Fibroblast of skin of left biceps (primary cell): ENCODE data around the gene EXOC3.

ENCODE experiments used
- DNase-seq, 2 experiments: peaks; one replicate each; pipeline ENCODE4 v3.0.0-alpha.2; 2013; ENCODE audit warnings: low read depth in 2 of 2

Gene EXOC3

DNA sequence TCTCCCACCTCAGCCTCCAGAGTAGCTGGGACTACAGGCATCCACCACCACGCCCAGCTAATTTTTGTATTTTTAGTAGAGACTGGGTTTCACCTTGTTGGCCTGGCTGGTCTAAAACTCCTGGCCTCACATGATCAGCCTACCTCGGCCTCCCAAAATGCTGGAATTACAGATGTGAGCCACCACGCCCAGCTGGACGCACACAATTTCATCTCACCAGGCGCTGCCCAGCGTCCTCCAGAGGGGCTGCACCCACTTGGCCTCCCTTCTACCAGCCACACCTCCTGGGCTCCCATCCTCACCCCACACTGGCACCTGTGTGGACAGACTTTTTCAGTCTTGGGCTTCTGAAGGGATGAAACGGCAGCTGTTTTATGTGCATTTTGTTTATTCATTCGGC, 3.8 kb upstream of the EXOC3 start:
- DNase-seq: no peak

DNA sequence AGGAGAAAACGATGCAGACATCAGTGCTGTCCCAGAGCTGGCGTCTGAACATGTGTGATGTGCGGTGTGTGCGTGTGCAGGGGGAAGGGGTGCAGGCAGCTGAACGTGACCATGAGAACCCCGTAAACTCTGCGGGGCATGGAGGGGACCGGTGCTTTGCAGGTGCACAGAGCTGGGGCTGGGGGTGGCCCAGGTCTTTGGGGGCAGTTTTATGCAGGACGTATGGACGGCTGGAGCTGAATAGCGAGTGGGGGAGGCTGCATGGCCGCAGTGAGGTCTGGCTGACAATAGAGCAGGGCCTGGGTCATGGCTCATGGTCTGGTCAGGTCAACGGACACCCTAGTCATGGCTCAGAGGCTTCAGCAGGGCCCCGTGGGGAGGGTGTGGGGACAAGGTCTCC, 3.3 kb upstream of the EXOC3 start:
- DNase-seq: no peak

- no peak for DNase-seq
Observed at GRCh38 chr5:440401-441201, 2.4 kb upstream of the EXOC3 start.

- DNase-seq: no peak
Observed at GRCh38 chr5:441996-442334, 1.0 kb upstream of the EXOC3 start.

DNA sequence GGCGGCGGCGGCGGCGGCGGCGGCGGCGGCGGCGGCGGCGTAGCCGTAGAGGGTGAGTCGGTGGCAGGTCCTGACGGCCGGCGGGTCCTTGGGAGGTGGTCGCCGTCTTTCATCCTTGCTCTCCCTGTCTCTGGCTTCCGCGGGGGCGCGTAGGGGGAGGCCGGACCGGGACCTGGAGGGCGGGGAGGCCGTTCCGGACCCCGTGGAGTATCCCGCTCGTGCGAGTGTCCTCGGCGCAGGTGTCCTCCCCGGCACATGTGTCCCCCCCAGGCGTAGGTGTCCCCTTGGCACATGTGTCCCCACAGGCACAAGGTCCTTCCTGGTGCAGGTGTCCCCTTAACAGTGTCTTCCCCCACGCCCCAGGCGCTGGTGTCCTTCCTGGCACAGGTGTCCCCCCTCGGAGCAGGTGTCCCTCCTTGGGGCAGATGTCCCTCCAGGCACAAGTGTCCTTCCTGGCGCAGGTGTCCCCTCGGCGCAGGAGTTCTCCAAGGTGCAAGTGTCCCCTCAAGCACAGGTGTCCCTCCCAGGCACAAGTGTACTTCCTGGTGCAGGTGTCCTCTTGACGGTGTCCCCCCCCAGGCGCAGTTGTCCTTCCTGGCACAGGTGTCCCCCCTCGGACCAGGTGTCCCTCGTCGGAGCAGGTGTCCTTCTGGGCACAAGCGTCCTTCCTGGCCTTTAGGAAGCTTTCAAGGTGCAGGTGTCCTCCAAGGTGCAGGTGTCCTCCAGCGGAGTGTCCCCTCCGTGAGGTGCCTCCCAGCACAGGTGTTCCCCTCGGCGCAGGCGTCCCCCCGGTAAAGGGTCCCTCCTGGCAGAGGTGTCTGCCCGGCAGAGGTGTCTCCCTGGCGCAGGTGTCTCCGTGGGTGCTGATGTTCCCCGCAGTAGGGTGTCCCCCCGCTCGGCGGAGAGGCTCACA, 519 bp downstream of the EXOC3 start:
- DNase-seq: no peak

GRCh38 chr5:444226-444625, 1.2 kb downstream of the EXOC3 start:
- DNase-seq: no peak

DNA sequence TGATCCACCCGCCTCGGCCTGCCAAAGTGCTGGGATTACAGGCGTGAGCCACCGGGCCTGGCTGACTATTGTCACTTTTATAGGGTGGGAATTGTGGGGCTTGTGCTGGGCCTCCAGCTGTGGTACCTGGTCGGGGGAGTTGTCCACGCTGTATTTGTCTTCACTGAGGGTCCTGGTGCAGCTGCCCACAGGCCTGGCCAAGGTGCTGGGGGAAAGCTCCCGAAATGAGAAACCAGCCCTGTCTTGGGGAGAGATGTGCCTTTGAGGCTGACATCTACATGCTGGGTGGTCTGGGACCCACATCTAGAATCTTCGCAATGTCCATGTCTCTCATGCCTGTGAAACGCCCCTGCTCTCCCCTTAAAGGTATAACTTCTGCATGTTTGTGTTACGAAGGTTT, 2.6 kb downstream of the EXOC3 start:
- no peak for DNase-seq

DNA sequence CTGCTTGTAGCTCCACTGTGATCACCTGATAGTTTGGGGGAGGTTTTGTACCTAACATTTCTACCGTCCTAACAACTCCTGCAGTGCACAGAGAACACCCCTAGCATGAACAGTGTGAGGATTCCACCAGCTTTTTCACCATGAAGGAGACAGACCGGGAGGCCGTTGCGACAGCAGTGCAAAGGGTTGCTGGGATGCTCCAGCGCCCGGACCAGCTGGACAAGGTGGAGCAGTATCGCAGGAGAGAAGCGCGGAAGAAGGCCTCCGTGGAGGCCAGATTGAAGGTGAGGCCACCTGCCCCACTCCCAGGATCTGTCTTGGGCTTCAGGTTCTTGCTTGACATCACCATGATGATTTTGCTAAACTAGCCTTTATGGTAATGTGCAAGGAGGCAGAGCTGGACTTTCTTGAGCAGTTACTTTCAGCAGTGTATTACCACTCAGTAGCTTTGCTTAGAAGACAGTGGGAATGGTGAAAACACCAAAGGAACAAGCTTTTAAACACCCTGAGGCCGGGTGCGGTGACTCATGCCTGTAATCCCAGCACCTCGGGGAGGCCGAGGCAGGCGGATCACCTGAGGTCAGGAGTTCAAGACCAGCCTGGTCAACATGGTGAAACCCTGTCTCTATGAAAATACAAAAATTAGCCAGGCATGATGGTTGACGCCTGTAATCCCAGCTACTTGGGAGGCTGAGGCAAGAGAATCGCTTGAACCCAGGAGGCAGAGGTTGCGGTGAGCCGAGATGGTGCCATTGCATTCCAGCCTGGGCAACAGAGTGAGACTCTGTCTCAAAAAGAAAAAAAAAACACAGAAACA, 3.3 kb downstream of the EXOC3 start:
- DNase-seq: no peak

DNA sequence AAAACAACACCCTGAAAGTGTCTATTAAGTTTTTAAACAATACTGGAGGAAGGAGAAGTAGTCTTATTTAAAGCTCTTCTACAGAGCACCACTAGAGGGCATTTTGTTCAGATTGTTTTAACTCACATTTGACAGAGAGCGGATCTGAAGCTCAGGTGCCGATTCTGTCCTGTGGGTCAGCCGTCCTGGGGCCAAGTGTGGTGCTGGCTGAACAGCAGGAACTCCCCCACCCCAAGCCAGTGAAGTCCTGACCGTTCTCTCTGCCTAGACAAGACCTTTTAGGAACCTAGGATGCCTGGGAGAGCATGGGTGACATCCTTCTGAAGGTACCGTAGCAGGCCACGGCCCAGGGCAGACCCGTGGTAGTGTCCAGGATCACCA, 3.9 kb downstream of the EXOC3 start:
- DNase-seq: no peak

- DNase-seq: no peak
Observed at GRCh38 chr5:447501-447900, 4.5 kb downstream of the EXOC3 start.

GRCh38 chr5:448061-448765, 5.2 kb downstream of the EXOC3 start:
- no peak for DNase-seq

GRCh38 chr5:448766-449090, 5.8 kb downstream of the EXOC3 start:
- DNase-seq: no peak

- DNase-seq: no peak
Observed at GRCh38 chr5:449151-449550, 6.2 kb downstream of the EXOC3 start.

DNA sequence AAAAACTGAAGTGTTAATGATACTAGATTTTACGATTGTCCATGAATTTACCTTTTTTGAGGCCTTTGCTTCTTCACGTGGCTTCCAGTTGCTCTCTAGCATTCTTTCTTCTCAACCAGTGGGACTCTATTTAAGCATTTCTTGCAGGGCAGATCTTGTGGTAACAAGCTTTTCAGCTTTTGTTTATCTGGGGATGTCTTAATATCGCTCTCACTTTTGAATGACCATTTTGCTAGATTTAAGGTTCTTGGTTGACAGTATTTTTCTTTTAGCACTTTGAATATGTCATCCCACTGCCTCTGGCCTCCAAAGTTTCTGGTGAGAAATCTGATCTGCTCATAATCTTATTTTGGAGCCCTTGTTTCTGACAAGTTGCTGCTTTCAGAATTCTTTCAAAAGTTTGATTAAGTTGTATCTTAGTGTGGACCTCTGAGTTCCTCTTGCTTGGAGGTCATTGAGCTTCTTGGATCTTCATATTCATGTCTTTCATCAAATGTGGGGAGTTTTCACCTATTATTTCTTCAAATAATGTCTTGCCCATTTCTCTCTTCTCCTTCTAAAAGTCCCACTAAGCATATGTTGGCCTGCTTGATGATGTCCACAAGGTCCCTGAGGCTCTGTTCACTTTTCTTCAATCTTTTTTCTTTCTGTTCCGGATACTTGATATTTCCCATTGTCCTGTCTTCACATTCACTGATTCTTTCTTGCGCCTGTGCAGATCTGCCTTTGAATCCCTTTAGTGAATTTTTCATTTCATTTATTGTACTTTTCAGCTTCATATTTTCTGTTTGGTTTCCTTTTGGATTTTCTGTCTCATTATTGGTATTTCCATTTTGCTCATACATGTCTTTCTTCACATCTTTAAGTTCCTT, 8.8 kb downstream of the EXOC3 start:
- no peak for DNase-seq

GRCh38 chr5:452978-453710, 10.2 kb downstream of the EXOC3 start:
- DNase-seq: no peak

GRCh38 chr5:453725-454481, 10.9 kb downstream of the EXOC3 start:
- DNase-seq: no peak

GRCh38 chr5:454936-455335, 12.0 kb downstream of the EXOC3 start:
- DNase-seq: no peak

- no peak for DNase-seq
Observed at GRCh38 chr5:455806-456205, 12.8 kb downstream of the EXOC3 start.
